OCI-M1 (cell line): ENCODE results near the gene MYO3B.

Experiments
- DNase-seq: peaks from one replicate; lab custom pipeline; 2025; lab: John Stamatoyannopoulos, UW

The MYO3B gene

GRCh38 chr2:170369228-170369627 is 191.3 kb downstream of the MYO3B start:
- DNase-seq, result no peak

DNA sequence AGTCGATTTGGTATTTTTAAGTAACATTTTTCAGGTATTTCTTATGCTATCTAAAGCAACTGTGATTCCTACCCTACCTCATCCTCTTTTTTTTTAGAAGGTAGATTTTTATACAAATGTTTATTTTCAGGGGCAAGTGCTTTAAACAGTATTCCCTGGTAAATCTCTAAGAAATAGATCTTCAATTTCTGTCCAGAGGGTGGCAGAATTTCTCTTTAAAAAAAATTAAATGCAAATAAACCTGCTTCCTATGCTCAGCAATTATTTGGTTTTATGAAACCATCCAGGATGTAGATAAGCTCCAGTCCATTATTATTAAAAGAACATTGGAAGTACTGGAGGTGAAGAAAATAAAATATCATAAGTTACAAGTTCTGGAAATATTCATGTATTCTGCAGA is 191.9 kb downstream of the MYO3B start:
- DNase-seq, result peak; percentile 62

GRCh38 chr2:170371231-170371998 is 193.5 kb downstream of the MYO3B start:
- DNase-seq, result no peak

- no peak for DNase-seq
These were observed 197.2 kb downstream of the MYO3B start for GRCh38 chr2:170375192-170375591.

- DNase-seq, result no peak
These were observed 199.7 kb downstream of the MYO3B start for GRCh38 chr2:170377500-170378207.

GRCh38 chr2:170380267-170380666 is 202.3 kb downstream of the MYO3B start:
- no peak for DNase-seq

DNA sequence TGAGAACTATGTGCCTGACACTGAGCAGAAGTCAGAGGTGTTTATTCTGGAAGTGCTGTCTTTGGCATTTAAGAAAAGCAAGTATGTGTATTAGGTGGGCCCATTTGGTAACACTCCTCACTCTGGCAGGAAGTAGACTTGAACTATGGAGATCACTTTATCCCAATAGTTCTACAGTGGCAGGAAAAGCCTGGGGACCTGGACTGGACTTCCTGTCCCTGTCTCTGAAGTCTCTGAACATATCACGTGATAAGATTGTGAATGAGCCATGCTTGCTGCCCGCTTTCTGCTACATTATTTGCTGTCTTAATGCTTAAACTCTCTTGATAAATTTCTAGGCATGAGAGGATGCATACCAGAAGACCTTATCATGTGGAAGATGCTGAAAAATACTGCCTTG is 203.7 kb downstream of the MYO3B start:
- DNase-seq, result no peak

GRCh38 chr2:170386554-170386953 is 208.6 kb downstream of the MYO3B start:
- DNase-seq, result no peak

DNA sequence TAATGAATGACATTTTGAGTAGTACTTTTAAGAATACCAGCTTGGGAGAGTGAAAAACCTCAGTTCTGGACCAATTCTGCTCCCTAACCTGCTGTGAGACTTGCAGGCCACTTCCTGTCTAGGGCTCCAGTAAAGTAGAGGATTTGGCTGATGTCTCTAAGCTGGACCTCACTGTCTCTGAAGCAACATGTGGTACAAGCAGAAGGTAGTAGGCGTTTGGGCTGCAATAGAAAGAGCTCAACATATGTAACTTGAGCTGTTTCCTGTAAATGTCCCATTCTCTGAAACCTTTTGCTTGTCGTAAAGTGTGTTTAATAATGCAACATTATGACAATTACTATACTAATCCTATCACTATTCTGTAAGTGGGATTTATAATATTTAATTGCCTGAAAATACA is 213.1 kb downstream of the MYO3B start:
- DNase-seq, result no peak

DNA sequence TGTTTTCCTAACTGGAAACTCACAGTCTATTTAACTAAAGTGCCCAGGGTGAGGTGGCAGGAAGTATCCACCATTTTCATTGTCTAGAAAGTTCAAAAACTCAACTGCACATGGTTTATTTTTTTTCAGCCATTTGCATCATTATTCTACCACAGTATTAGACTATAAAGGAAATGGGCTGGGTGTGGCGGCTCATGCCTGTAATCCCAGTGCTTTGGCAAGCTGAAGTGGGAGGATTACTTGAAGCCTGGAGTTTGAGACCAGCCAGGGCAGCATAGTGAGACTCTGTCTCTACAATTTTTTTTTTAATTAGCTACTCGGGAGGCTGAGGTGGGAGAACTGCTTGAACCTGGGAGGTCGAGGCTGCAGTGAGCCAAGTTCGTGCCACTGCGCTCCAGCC is 213.8 kb downstream of the MYO3B start:
- DNase-seq, result no peak

DNA sequence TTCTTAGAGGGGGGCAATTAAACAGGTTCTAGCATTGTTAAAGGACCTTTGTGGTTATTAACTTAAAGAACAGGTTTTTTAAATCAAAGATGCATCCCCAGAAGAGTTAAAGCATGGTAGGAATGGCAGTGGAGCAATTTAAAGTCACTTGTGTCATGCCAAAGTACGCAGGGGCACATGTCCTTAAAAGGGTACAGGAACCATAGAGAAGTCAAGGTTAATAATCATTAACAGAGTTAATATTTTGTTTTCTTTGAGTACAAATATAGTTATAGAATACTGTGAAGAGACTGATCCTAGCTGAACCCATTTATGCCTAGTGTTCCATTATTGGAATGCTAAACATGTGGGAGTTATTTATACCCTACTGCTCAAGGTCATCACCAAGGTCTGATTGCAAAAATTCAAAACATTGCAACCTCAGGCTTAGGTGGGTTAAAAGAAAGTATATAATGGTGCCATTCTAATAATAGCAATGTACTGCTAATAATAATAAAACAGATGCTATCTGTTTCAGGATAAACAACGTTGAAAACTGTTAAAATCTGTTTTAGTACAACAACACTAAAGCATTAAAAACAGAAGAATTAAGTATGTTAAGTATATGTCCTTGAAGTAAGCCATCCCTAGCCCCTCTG is 216.0 kb downstream of the MYO3B start:
- DNase-seq, result no peak

- no peak for DNase-seq
These were observed 216.9 kb downstream of the MYO3B start for GRCh38 chr2:170394641-170395387.

DNA sequence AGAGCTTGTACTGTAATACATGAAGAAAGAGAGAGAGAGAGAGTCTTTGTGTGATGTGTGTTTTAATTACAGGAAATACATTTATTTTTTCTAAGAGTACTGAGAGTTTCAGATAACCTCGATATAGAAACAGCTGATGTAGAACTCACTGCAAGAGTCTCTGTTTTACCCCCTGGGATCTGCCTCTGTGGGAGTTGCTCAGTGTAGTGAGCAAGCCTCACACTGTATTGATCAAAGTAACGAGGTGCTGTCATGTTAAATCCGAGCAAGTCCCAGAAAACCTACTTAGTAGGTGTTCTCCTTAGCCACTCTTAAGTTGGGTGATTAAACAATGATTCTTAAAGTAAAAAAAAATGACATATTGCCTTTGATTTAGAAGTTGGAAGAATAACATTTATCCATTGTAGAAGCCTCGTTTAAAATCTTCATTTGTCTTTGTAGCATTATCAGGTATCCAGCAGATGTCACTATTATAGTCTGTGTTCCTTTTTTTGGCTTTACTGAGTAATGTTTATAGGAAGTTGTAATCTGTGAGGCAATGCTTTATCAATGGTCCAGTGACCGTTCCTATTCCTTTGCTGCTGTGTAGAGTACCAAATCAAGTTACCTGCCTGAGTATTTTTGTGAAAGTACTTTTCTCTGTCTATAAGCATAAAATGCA is 219.0 kb downstream of the MYO3B start:
- peak; percentile 68 for DNase-seq

GRCh38 chr2:170401187-170401586 is 223.2 kb downstream of the MYO3B start:
- DNase-seq, result no peak

- DNase-seq, result no peak
These were observed 226.9 kb downstream of the MYO3B start for GRCh38 chr2:170404846-170405245.

- no peak for DNase-seq
These were observed 227.4 kb downstream of the MYO3B start for GRCh38 chr2:170405326-170405725.

GRCh38 chr2:170408461-170409163 is 230.7 kb downstream of the MYO3B start:
- no peak for DNase-seq

- DNase-seq, result peak; percentile 91
These were observed 231.2 kb downstream of the MYO3B start for GRCh38 chr2:170409164-170409535.

DNA sequence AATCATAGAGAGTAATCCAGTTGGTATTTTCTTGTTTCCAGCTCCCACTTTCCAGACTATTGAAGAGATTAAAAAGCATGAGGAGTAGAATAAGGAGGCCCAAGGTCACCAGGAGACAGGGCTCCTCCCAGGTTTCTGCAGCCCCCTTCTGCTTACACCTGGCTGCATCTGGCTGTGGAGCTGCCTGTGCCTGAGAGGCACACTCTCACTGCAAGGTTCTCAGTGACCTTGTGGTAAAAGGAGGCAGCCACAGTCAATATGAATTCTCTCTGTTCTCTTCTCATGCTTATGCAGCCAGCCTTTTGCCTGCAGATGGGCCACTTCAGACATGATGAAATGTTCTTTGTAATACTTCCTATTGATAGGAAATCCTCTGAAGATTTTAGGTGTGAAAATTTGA is 233.7 kb downstream of the MYO3B start:
- no peak for DNase-seq

- DNase-seq, result no peak
These were observed 243.2 kb downstream of the MYO3B start for GRCh38 chr2:170420961-170421687.

- no peak for DNase-seq
These were observed 246.0 kb downstream of the MYO3B start for GRCh38 chr2:170423919-170424318.
